ENCODE data around the gene BIK. TPM values are rescaled to one million over a fixed set of nuclear protein-coding genes. Genes with fewer than 3 reads are reported as not detected.

The BIK gene
- polyA plus RNA-seq, 1 donor = 2.1 TPM

Other genes starting within 250 kb of the BIK start
- 51.5 TPM for gene PACSIN2, start 95.6 kb upstream of the BIK start, polyA plus RNA-seq
- gene TTLL1, start 21.4 kb upstream of the BIK start, polyA plus RNA-seq = 4.6 TPM
- 15.6 TPM for gene MCAT, start 32.6 kb downstream of the BIK start, polyA plus RNA-seq
- 17.5 TPM for gene TSPO, start 40.8 kb downstream of the BIK start, polyA plus RNA-seq
- 29.0 TPM for gene TTLL12, start 76.4 kb downstream of the BIK start, polyA plus RNA-seq
- 4.4 TPM for gene SCUBE1, start 232.6 kb downstream of the BIK start, polyA plus RNA-seq

All from large intestine (tissue), 1 donor.